Glutamatergic neuron (in vitro differentiated cells): Measurements from ENCODE around the gene ARSH. TPM values are rescaled to one million over a fixed set of nuclear protein-coding genes. Genes with fewer than 3 reads are reported as not detected.

Source experiments
- DNase-seq: peaks from one replicate; pipeline ENCODE4 v3.0.0; 2022
- H3K27ac Mint-ChIP-seq: one replicate; pipeline ENCODE4 v1.8.0; 2020; ENCODE audit warnings: mild to moderate bottlenecking, mixed read lengths, inconsistent platforms; ENCODE audit not compliant: unreplicated experiment
- H3K27me3 Mint-ChIP-seq: one replicate; pipeline ENCODE4 v1.8.0; 2020; ENCODE audit warnings: mild to moderate bottlenecking, moderate library complexity, mixed read lengths, inconsistent platforms; ENCODE audit not compliant: unreplicated experiment
- H3K36me3 Mint-ChIP-seq: one replicate; pipeline ENCODE4 v1.8.0; 2020; ENCODE audit warnings: mild to moderate bottlenecking, mixed read lengths, inconsistent platforms; ENCODE audit not compliant: unreplicated experiment
- H3K4me1 Mint-ChIP-seq: one replicate; pipeline ENCODE4 v1.8.0; 2020; ENCODE audit warnings: mild to moderate bottlenecking, low read depth, mixed read lengths, inconsistent platforms; ENCODE audit not compliant: unreplicated experiment
- H3K4me3 Mint-ChIP-seq: one replicate; pipeline ENCODE4 v1.8.0; 2020; ENCODE audit warnings: mild to moderate bottlenecking, mixed read lengths, inconsistent platforms; ENCODE audit not compliant: unreplicated experiment
- H3K9me3 Mint-ChIP-seq: one replicate; pipeline ENCODE4 v1.8.0; 2020; ENCODE audit warnings: mild to moderate bottlenecking, moderate library complexity, mixed read lengths, inconsistent platforms; ENCODE audit not compliant: unreplicated experiment
- CTCF ChIP-seq: fragments of 200-600 bp; sonication (generic); IDR thresholded peaks from one replicate; pipeline ENCODE4 v1.5.0; 2021; ENCODE audit not compliant: partially characterized antibody, unreplicated experiment
- total RNA-seq: library from RNA; stranded (reverse); fragmentation: NEBNext Ultra II Directional; extraction: Animal tissue kit (Norgen Biotek cat#: 25700); gene quantifications from one replicate; pipeline ENCODE4 v1.2.1, GENCODE V29; 2021; ENCODE audit not compliant: unreplicated experiment

ARSH gene
- total RNA-seq, 1 donor from 2014 or later: not detected

- Mint-ChIP-seq H3K9me3 (no peaks in the 10 kb centered on the region), H3K4me3 (no peak overlapping the region), H3K4me1 (no peaks in the 10 kb centered on the region), H3K27me3 (no peaks in the 10 kb centered on the region), H3K36me3 (no peaks in the 10 kb centered on the region), H3K27ac (no peak overlapping the region)
- DNase-seq: no peak
- TF ChIP-seq CTCF: no peak
Measured at GRCh38 chrX:3017492-3017891, 11.1 kb downstream of the ARSH start.

GRCh38 chrX:3024176-3024575 lies 17.8 kb downstream of the ARSH start:
- Mint-ChIP-seq H3K27ac (no peak overlapping the region), H3K9me3 (no peaks in the 10 kb centered on the region), H3K4me1 (no peaks in the 10 kb centered on the region), H3K27me3 (no peaks in the 10 kb centered on the region), H3K4me3 (no peak overlapping the region), H3K36me3 (no peaks in the 10 kb centered on the region)
- no peak for TF ChIP-seq CTCF
- no peak for DNase-seq

- H3K4me1 Mint-ChIP-seq: no peaks in the 10 kb centered on the region
- no peak overlapping the region for H3K4me3 Mint-ChIP-seq
- H3K36me3 Mint-ChIP-seq: no peaks in the 10 kb centered on the region
- no peak overlapping the region for H3K27ac Mint-ChIP-seq
- no peak for TF ChIP-seq CTCF
- peaks cover 1% of the 10 kb centered on the region for H3K27me3 Mint-ChIP-seq
- DNase-seq: no peak
- peaks cover 2% of the 10 kb centered on the region for H3K9me3 Mint-ChIP-seq
Measured at GRCh38 chrX:3026074-3026815, 19.9 kb downstream of the ARSH start.

GRCh38 chrX:3029129-3029528 lies 22.8 kb downstream of the ARSH start:
- no peaks in the 10 kb centered on the region for H3K4me1 Mint-ChIP-seq
- H3K36me3 Mint-ChIP-seq: no peaks in the 10 kb centered on the region
- TF ChIP-seq CTCF: no peak
- no peak overlapping the region for H3K4me3 Mint-ChIP-seq
- peaks cover 1% of the 10 kb centered on the region for H3K27me3 Mint-ChIP-seq
- no peak for DNase-seq
- H3K27ac Mint-ChIP-seq: no peak overlapping the region
- peaks cover 2% of the 10 kb centered on the region for H3K9me3 Mint-ChIP-seq

GRCh38 chrX:3037218-3037617 lies 30.9 kb downstream of the ARSH start:
- Mint-ChIP-seq H3K27me3 (no peaks in the 10 kb centered on the region), H3K27ac (no peak overlapping the region), H3K36me3 (no peaks in the 10 kb centered on the region), H3K4me3 (no peak overlapping the region), H3K9me3 (no peaks in the 10 kb centered on the region), H3K4me1 (no peaks in the 10 kb centered on the region)
- no peak for DNase-seq
- TF ChIP-seq CTCF: no peak
